Osteoblast (primary cell): ENCODE results near the gene NSD2. TPM values are rescaled to one million over a fixed set of nuclear protein-coding genes. Genes with fewer than 3 reads are reported as not detected.

Experiments
- DNase-seq: peaks from one replicate; pipeline ENCODE4 v3.0.0; 2011; ENCODE audit warnings: low spot score, mixed read lengths; ENCODE audit not compliant: insufficient read length; ENCODE audit errors: missing footprints
- H2AFZ ChIP-seq: 2 replicates; pipeline ENCODE4 v1.6.0; 2011; ENCODE audit warnings: mild to moderate bottlenecking, low read length
- H3K27ac ChIP-seq: 2 replicates; pipeline ENCODE4 v1.5.1; 2011; ENCODE audit warnings: mild to moderate bottlenecking, low read depth, low read length, moderate library complexity
- H3K27me3 ChIP-seq: 2 replicates; pipeline ENCODE4 v1.6.0; 2012; ENCODE audit warnings: mild to moderate bottlenecking, control low read depth, inconsistent platforms, low read length, moderate library complexity; ENCODE audit not compliant: insufficient read depth
- H3K36me3 ChIP-seq: 2 replicates; pipeline ENCODE4 v1.5.1; 2011; ENCODE audit warnings: mild to moderate bottlenecking, low read length, control low read depth, moderate library complexity; ENCODE audit not compliant: insufficient read depth
- H3K4me1 ChIP-seq: 2 replicates; pipeline ENCODE4 v1.5.1; 2011; ENCODE audit warnings: mild to moderate bottlenecking, low read length, control low read depth, moderate library complexity; ENCODE audit not compliant: insufficient read depth
- H3K4me2 ChIP-seq: 2 replicates; pipeline ENCODE4 v1.6.0; 2011; ENCODE audit warnings: mild to moderate bottlenecking, low read length; ENCODE audit not compliant: insufficient read depth
- H3K4me3 ChIP-seq: fragments of 200-600 bp; sonication (generic); 3 replicates; pipeline ENCODE4 v1.5.1; 2012; ENCODE audit warnings: mild to moderate bottlenecking, low read length, inconsistent platforms; ENCODE audit not compliant: insufficient read depth
- H3K79me2 ChIP-seq: 2 replicates; pipeline ENCODE4 v1.6.0; 2012; ENCODE audit warnings: mild to moderate bottlenecking, low read length, control low read depth, inconsistent platforms; ENCODE audit not compliant: insufficient read depth
- H3K9me3 ChIP-seq: 2 replicates; pipeline ENCODE4 v1.5.1; 2011; ENCODE audit warnings: low read depth, low read length, control low read depth
- H4K20me1 ChIP-seq: 2 replicates; pipeline ENCODE4 v1.6.0; 2012; ENCODE audit warnings: mild to moderate bottlenecking, low read length, control low read depth; ENCODE audit not compliant: insufficient read depth
- CTCF ChIP-seq: IDR thresholded peaks from 2 replicates; pipeline ENCODE4 v1.5.1; 2011; ENCODE audit warnings: mild to moderate bottlenecking, low read depth, low read length, moderate library complexity; ENCODE audit errors: extremely low read depth
- total RNA-seq: library from RNA; depleted of rRNA; stranded (reverse); fragments of >200 nt; gene quantifications from 2 replicates; pipeline ENCODE4 v1.2.3, GENCODE V29; 2012

NSD2 gene
- total RNA-seq, 1 donor, result 58.6 TPM

GRCh38 chr4:1922821-1923220, 51.6 kb downstream of the NSD2 start:
- no peaks in the 10 kb centered on the region for H3K27me3 ChIP-seq
- H3K4me1 ChIP-seq, result peaks cover 6% of the 10 kb centered on the region
- no peak overlapping the region for H3K4me3 ChIP-seq
- no peak for DNase-seq
- no peak for TF ChIP-seq CTCF
- H3K79me2 ChIP-seq, result peaks cover 83% of the 10 kb centered on the region
- peaks cover 56% of the 10 kb centered on the region for H3K36me3 ChIP-seq
- H2AFZ ChIP-seq, result no peak overlapping the region
- no peaks in the 10 kb centered on the region for H3K9me3 ChIP-seq
- peaks cover 8% of the 10 kb centered on the region for H4K20me1 ChIP-seq
- H3K4me2 ChIP-seq, result no peak overlapping the region
- H3K27ac ChIP-seq, result no peak overlapping the region

GRCh38 chr4:1927675-1928074, 56.5 kb downstream of the NSD2 start:
- peak overlapping the region; percentile 33 for H3K27ac ChIP-seq
- H3K79me2 ChIP-seq, result peaks cover 78% of the 10 kb centered on the region
- no peak overlapping the region for H2AFZ ChIP-seq
- no peak overlapping the region for H3K4me2 ChIP-seq
- H3K27me3 ChIP-seq, result no peaks in the 10 kb centered on the region
- no peak overlapping the region for H3K4me3 ChIP-seq
- no peak for TF ChIP-seq CTCF
- peaks cover 25% of the 10 kb centered on the region for H3K4me1 ChIP-seq
- H4K20me1 ChIP-seq, result peaks cover 10% of the 10 kb centered on the region
- no peaks in the 10 kb centered on the region for H3K9me3 ChIP-seq
- DNase-seq, result no peak
- peaks cover 51% of the 10 kb centered on the region for H3K36me3 ChIP-seq

DNA sequence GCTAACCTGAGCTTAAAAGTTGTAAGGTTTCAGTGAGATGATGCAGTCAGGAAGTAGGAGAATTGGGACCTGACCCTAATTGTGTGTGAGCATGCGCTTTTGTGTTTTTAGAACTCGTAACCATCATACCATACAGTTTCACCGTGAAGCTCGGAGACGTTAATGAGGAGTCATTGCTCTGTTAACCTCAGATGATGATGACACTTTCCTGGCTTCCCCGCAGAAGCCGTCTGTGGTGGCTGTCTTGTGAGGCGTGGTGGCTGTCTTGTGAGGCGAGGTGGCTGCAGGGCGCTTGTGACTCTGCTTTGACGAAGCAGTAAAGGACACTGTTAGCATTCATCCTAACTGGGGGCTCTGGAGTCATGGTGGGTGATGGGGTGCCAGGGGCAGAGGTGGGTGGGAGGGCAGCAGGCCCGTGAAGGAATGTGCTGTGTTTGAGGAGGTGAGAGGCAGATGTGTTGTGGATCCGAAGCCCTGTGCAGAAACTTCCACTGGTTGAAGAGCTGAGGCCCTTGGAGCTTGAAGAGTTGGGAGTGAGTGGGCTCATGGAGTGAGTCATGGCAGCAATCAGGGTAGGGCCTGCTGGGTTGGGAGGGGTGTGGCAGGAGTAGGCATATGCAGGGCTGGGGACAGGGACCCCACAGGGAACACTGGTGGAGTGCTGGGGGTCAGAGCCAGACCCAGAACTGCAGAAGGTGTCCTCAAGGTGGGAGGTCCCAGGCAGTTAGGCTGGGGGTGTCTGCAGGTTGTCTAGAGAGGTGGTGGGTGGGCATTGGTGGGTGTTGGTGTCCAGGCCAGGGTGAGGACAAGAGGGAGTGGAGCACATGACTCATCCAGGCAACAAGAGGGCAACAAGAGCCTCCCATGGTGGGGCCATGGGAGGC, 57.4 kb downstream of the NSD2 start:
- Histone ChIP-seq H3K36me3 (peaks cover 47% of the 10 kb centered on the region), H3K27ac (peak overlapping the region; percentile 33), H2AFZ (no peak overlapping the region), H4K20me1 (peaks cover 7% of the 10 kb centered on the region), H3K79me2 (peaks cover 74% of the 10 kb centered on the region), H3K4me1 (peaks cover 25% of the 10 kb centered on the region), H3K4me3 (no peak overlapping the region), H3K9me3 (no peaks in the 10 kb centered on the region), H3K4me2 (no peak overlapping the region), H3K27me3 (no peaks in the 10 kb centered on the region)
- no peak for TF ChIP-seq CTCF
- DNase-seq, result no peak

- Histone ChIP-seq H3K4me2 (no peak overlapping the region), H4K20me1 (peaks cover 7% of the 10 kb centered on the region), H3K79me2 (peaks cover 64% of the 10 kb centered on the region), H3K4me1 (peaks cover 24% of the 10 kb centered on the region), H3K4me3 (no peak overlapping the region), H3K36me3 (peaks cover 40% of the 10 kb centered on the region), H2AFZ (no peak overlapping the region), H3K9me3 (no peaks in the 10 kb centered on the region), H3K27ac (no peak overlapping the region), H3K27me3 (no peaks in the 10 kb centered on the region)
- TF ChIP-seq CTCF, result no peak
- no peak for DNase-seq
These were observed 61.5 kb downstream of the NSD2 start for GRCh38 chr4:1932736-1933135.
